HG03095 (cell line): ENCODE measurements around the gene ARHGEF12.

ENCODE experiments used
- ATAC-seq: cut with Tn5 transposase; IDR thresholded peaks from one replicate; pipeline ENCODE4 v1.9.1; 2021; ENCODE audit warnings: moderate library complexity; ENCODE audit not compliant: unreplicated experiment

The ARHGEF12 gene

GRCh38 chr11:120516461-120517389, 180.5 kb downstream of the ARHGEF12 start:
- no peak for ATAC-seq

GRCh38 chr11:120517390-120517761, 181.2 kb downstream of the ARHGEF12 start:
- ATAC-seq: no peak

GRCh38 chr11:120517801-120518291, 181.6 kb downstream of the ARHGEF12 start:
- no peak for ATAC-seq

GRCh38 chr11:120518356-120518755, 182.1 kb downstream of the ARHGEF12 start:
- ATAC-seq: no peak

GRCh38 chr11:120519474-120519873, 183.3 kb downstream of the ARHGEF12 start:
- no peak for ATAC-seq

GRCh38 chr11:120520091-120520822, 184.0 kb downstream of the ARHGEF12 start:
- no peak for ATAC-seq

GRCh38 chr11:120521176-120521575, 185.0 kb downstream of the ARHGEF12 start:
- ATAC-seq: no peak

GRCh38 chr11:120522021-120522420, 185.8 kb downstream of the ARHGEF12 start:
- ATAC-seq: no peak

GRCh38 chr11:120522736-120523135, 186.5 kb downstream of the ARHGEF12 start:
- no peak for ATAC-seq

GRCh38 chr11:120523196-120523595, 187.0 kb downstream of the ARHGEF12 start:
- no peak for ATAC-seq

GRCh38 chr11:120524536-120525085, 188.4 kb downstream of the ARHGEF12 start:
- ATAC-seq: no peak

GRCh38 chr11:120525261-120526171, 189.3 kb downstream of the ARHGEF12 start:
- ATAC-seq: no peak

GRCh38 chr11:120526241-120526640, 190.0 kb downstream of the ARHGEF12 start:
- ATAC-seq: no peak

GRCh38 chr11:120527111-120527761, 191.0 kb downstream of the ARHGEF12 start:
- no peak for ATAC-seq

GRCh38 chr11:120528749-120529148, 192.5 kb downstream of the ARHGEF12 start:
- ATAC-seq: no peak

GRCh38 chr11:120529214-120529613, 193.0 kb downstream of the ARHGEF12 start:
- no peak for ATAC-seq

- ATAC-seq: no peak
Measured at GRCh38 chr11:120529911-120530310, 193.7 kb downstream of the ARHGEF12 start.

GRCh38 chr11:120532082-120532831, 196.0 kb downstream of the ARHGEF12 start:
- ATAC-seq: no peak

- ATAC-seq: no peak
Measured at GRCh38 chr11:120532832-120533196, 196.6 kb downstream of the ARHGEF12 start.
